ENCODE measurements around the gene ACSM4.

DNA sequence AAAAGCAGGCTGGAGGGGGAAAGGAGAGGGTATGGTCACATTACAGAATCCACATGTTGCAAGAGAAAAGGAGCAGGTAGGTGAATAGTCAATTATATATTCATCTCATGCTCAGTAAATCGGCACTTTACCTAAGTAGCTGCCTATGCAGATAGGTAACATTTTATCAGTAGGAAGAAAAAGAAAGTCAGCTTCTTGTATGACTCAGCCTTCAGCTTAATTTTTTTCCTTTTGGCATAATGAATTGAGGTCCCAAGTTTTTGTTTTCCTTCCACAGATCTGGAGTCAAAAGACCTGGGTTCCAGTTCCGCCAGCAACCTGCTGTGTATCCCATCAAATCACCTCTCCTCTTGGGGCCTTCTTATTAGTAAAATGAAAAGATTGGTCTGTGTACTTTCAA, 6.0 kb upstream of the ACSM4 start:
- no peak for TF ChIP-seq POLR2A (IDR thresholded peaks at IDR 0.05)
- TF ChIP-seq, protein P1, sequence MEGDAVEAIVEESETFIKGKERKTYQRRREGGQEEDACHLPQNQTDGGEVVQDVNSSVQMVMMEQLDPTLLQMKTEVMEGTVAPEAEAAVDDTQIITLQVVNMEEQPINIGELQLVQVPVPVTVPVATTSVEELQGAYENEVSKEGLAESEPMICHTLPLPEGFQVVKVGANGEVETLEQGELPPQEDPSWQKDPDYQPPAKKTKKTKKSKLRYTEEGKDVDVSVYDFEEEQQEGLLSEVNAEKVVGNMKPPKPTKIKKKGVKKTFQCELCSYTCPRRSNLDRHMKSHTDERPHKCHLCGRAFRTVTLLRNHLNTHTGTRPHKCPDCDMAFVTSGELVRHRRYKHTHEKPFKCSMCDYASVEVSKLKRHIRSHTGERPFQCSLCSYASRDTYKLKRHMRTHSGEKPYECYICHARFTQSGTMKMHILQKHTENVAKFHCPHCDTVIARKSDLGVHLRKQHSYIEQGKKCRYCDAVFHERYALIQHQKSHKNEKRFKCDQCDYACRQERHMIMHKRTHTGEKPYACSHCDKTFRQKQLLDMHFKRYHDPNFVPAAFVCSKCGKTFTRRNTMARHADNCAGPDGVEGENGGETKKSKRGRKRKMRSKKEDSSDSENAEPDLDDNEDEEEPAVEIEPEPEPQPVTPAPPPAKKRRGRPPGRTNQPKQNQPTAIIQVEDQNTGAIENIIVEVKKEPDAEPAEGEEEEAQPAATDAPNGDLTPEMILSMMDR (IDR thresholded peaks at IDR 0.05), result no peak
